Measurements from ENCODE around the gene PHC3. TPM values are rescaled to one million over a fixed set of nuclear protein-coding genes. Genes with fewer than 3 reads are reported as not detected.

Gene PHC3
- polyA plus RNA-seq, 1 donor (not counting 4 experiments of a cell fraction or from before 2014, with no cell fraction given) = 32.2 TPM

- no peaks in the 10 kb centered on the region for H3K27me3 ChIP-seq (ENCODE audit: control insufficient read depth, extremely low read depth, insufficient read depth, low read length)
- H3K36me3 ChIP-seq (ENCODE audit: control insufficient read depth in 2 of 2, extremely low read depth in 1 of 2, insufficient read depth in 2 of 2, low read length in 2 of 2) = no peaks in the 10 kb centered on the region
- H3K79me2 ChIP-seq (ENCODE audit: control insufficient read depth, insufficient read depth, low read length) = no peaks in the 10 kb centered on the region
- no peak overlapping the region for H3K4me3 ChIP-seq (ENCODE audit: control insufficient read depth in 2 of 3, extremely low read depth in 1 of 3, insufficient read depth in 2 of 3, low read depth in 1 of 3, low read length in 3 of 3)
- no peak for DNase-seq (ENCODE audit: low read depth, low spot score)
- no peak for TF ChIP-seq CTCF (optimal IDR thresholded peaks at IDR 0.05 in 1 of 3, IDR thresholded peaks at IDR 0.05 in 1 of 3, conservative IDR thresholded peaks at IDR 0.05 in 1 of 3; ENCODE audit: extremely low read depth in 1 of 3, insufficient read depth in 2 of 3, low read length in 3 of 3)
- no peak for TF ChIP-seq EZH2 (IDR thresholded peaks at IDR 0.05; ENCODE audit: low read length)
- no peak overlapping the region for H2AFZ ChIP-seq (ENCODE audit: control insufficient read depth, low read length)
- FAIRE-seq = no peak
- no peak overlapping the region for H3K27ac ChIP-seq (ENCODE audit: control insufficient read depth, insufficient read depth, low read length)
- H3K9me1 ChIP-seq (ENCODE audit: control insufficient read depth, extremely low read depth, insufficient read depth, low read length) = no peaks in the 10 kb centered on the region
- no peaks in the 10 kb centered on the region for H3K4me1 ChIP-seq (ENCODE audit: control insufficient read depth, extremely low read depth, insufficient read depth, low read length)
- no peaks in the 10 kb centered on the region for H3K9me3 ChIP-seq (ENCODE audit: control insufficient read depth, low read depth, low read length)
- H3K9ac ChIP-seq (ENCODE audit: control insufficient read depth, extremely low read depth, insufficient read depth, low read length) = no peak overlapping the region
- dilution Hi-C loops (cut with MboI; ENCODE audit: extremely low pct_ligation_motif_present, low sequenced_read_pairs) = no loop called here
- H4K20me1 ChIP-seq (ENCODE audit: control insufficient read depth, extremely low read depth, insufficient read depth, low read length) = no peaks in the 10 kb centered on the region
- H3K4me2 ChIP-seq (ENCODE audit: control insufficient read depth, extremely low read depth, insufficient read depth, low read depth, low read length) = no peak overlapping the region
Measured at GRCh38 chr3:170075441-170076091, 106.0 kb downstream of the PHC3 start.

GRCh38 chr3:170064108-170064507 is 117.4 kb downstream of the PHC3 start:
- no peak for DNase-seq (ENCODE audit: low read depth, low spot score)
- no peak overlapping the region for H3K4me3 ChIP-seq (ENCODE audit: control insufficient read depth in 2 of 3, extremely low read depth in 1 of 3, insufficient read depth in 2 of 3, low read depth in 1 of 3, low read length in 3 of 3)
- no peak overlapping the region for H2AFZ ChIP-seq (ENCODE audit: control insufficient read depth, low read length)
- no peaks in the 10 kb centered on the region for H3K79me2 ChIP-seq (ENCODE audit: control insufficient read depth, insufficient read depth, low read length)
- no peaks in the 10 kb centered on the region for H3K36me3 ChIP-seq (ENCODE audit: control insufficient read depth in 2 of 2, extremely low read depth in 1 of 2, insufficient read depth in 2 of 2, low read length in 2 of 2)
- no peak for FAIRE-seq
- no peak overlapping the region for H3K27ac ChIP-seq (ENCODE audit: control insufficient read depth, insufficient read depth, low read length)
- H4K20me1 ChIP-seq (ENCODE audit: control insufficient read depth, extremely low read depth, insufficient read depth, low read length) = no peaks in the 10 kb centered on the region
- H3K9ac ChIP-seq (ENCODE audit: control insufficient read depth, extremely low read depth, insufficient read depth, low read length) = no peak overlapping the region
- H3K4me2 ChIP-seq (ENCODE audit: control insufficient read depth, extremely low read depth, insufficient read depth, low read depth, low read length) = no peak overlapping the region
- dilution Hi-C loops (cut with MboI; ENCODE audit: extremely low pct_ligation_motif_present, low sequenced_read_pairs) = no loop called here
- TF ChIP-seq CTCF (optimal IDR thresholded peaks at IDR 0.05 in 1 of 3, IDR thresholded peaks at IDR 0.05 in 1 of 3, conservative IDR thresholded peaks at IDR 0.05 in 1 of 3; ENCODE audit: extremely low read depth in 1 of 3, insufficient read depth in 2 of 3, low read length in 3 of 3) = no peak
- TF ChIP-seq EZH2 (IDR thresholded peaks at IDR 0.05; ENCODE audit: low read length) = no peak
- no peaks in the 10 kb centered on the region for H3K27me3 ChIP-seq (ENCODE audit: control insufficient read depth, extremely low read depth, insufficient read depth, low read length)
- no peaks in the 10 kb centered on the region for H3K9me1 ChIP-seq (ENCODE audit: control insufficient read depth, extremely low read depth, insufficient read depth, low read length)
- no peaks in the 10 kb centered on the region for H3K4me1 ChIP-seq (ENCODE audit: control insufficient read depth, extremely low read depth, insufficient read depth, low read length)
- H3K9me3 ChIP-seq (ENCODE audit: control insufficient read depth, low read depth, low read length) = no peaks in the 10 kb centered on the region

Measured in keratinocyte (primary cell).